Spleen (tissue), 7 donors: Measurements from ENCODE around the gene PRKCQ.

Experiments used
- CTCF ChIP-seq, 11 experiments: fragments of 200-600 bp in 7 of 11; fragments of 450-650 bp in 4 of 11; sonication (generic) in 4 of 11; IDR thresholded peaks in 8 of 11; conservative IDR thresholded peaks in 3 of 11; 1 replicate in 7 of 11; 2 replicates in 4 of 11; pipeline versions ENCODE4 v1.4.0 to v1.8.0; 2016 to 2021; ENCODE audit warnings: antibody characterized with exemption in 11 of 11, inconsistent platforms in 4 of 11, mild to moderate bottlenecking in 1 of 11
- POLR2A ChIP-seq, 3 donors: fragments of 450-650 bp; IDR thresholded peaks; one replicate each; pipeline ENCODE4 v1.5.1; 2017; ENCODE audit warnings: antibody characterized with exemption in 3 of 3, mild to moderate bottlenecking in 1 of 3
- POLR2AphosphoS5 ChIP-seq, 3 donors: sonication (generic); formaldehyde crosslinking; IDR thresholded peaks; one replicate each; pipeline ENCODE4 v1.5.1; 2017; ENCODE audit warnings: antibody characterized with exemption in 3 of 3
- donor health status: DM: no; HTN: no; CAD: no; lungs with moderate emphysema.
- donor health status: DM: no; HTN: no; CAD: no.
- donor health status: DM: no; HTN: no; CAD: no.

GRCh38 chr10:6579904-6580278 is at the start of gene PRKCQ:
- TF ChIP-seq POLR2AphosphoS5 (IDR thresholded peaks at IDR 0.05) (no peak), CTCF (IDR thresholded peaks at IDR 0.05 in 8 of 11, conservative IDR thresholded peaks at IDR 0.05 in 3 of 11) (peak in 1 of 11 experiments; percentile 41), POLR2A (IDR thresholded peaks at IDR 0.05) (no peak)
